Vagina (tissue), 2 donors: ENCODE data around the gene MIEF1.

Experiments
- CTCF ChIP-seq, 3 experiments: fragments of 450-650 bp in 2 of 3; fragments of 200-600 bp in 1 of 3; sonication (generic) in 1 of 3; IDR thresholded peaks; one replicate each; pipeline ENCODE4 v1.5.1; 2017 to 2019; ENCODE audit warnings: antibody characterized with exemption in 3 of 3, mild to moderate bottlenecking in 2 of 3, moderate library complexity in 2 of 3
- POLR2AphosphoS5 ChIP-seq, 2 donors: sonication (generic); formaldehyde crosslinking; IDR thresholded peaks; one replicate each; pipeline ENCODE4 v1.9.0; 2017; ENCODE audit warnings: antibody characterized with exemption in 2 of 2, mild to moderate bottlenecking in 2 of 2, low read depth in 1 of 2; ENCODE audit not compliant: insufficient read depth in 1 of 2

DNA sequence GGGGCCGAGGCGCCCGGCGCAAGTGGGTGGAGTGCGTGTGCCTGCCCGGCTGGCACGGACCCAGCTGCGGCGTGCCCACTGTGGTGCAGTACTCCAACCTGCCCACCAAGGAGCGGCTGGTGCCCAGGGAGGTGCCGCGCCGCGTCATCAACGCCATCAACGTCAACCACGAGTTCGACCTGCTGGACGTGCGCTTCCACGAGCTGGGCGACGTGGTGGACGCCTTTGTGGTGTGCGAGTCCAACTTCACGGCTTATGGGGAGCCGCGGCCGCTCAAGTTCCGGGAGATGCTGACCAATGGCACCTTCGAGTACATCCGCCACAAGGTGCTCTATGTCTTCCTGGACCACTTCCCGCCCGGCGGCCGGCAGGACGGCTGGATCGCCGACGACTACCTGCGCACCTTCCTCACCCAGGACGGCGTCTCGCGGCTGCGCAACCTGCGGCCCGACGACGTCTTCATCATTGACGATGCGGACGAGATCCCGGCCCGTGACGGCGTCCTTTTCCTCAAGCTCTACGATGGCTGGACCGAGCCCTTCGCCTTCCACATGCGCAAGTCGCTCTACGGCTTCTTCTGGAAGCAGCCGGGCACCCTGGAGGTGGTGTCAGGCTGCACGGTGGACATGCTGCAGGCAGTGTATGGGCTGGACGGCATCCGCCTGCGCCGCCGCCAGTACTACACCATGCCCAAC lies 14.1 kb upstream of the MIEF1 start:
- TF ChIP-seq CTCF (IDR thresholded peaks at IDR 0.05) (no peak), POLR2AphosphoS5 (IDR thresholded peaks at IDR 0.05; ENCODE audit: insufficient read depth in 1 of 2, low read depth in 1 of 2) (no peak)
